Tibial nerve (tissue), 4 donors: ENCODE measurements around the gene GRPEL1.

ENCODE experiments used
- CTCF ChIP-seq, 5 experiments: fragments of 200-600 bp in 3 of 5; fragments of 450-650 bp in 2 of 5; sonication (generic) in 3 of 5; IDR thresholded peaks; one replicate each; pipeline ENCODE4 v1.5.1; 2016 to 2019; ENCODE audit warnings: antibody characterized with exemption in 5 of 5, mild to moderate bottlenecking in 3 of 5, moderate library complexity in 2 of 5
- EP300 ChIP-seq, 2 donors: sonication (generic); formaldehyde crosslinking; IDR thresholded peaks; one replicate each; pipeline ENCODE4 v1.6.1; 2017; ENCODE audit warnings: antibody characterized with exemption in 2 of 2, mild to moderate bottlenecking in 1 of 2
- POLR2A ChIP-seq, 2 donors: fragments of 450-650 bp; IDR thresholded peaks; one replicate each; pipeline ENCODE4 v1.6.1; 2017; ENCODE audit warnings: antibody characterized with exemption in 2 of 2, mild to moderate bottlenecking in 2 of 2, moderate library complexity in 2 of 2

- TF ChIP-seq POLR2A (IDR thresholded peaks at IDR 0.05) (no peak), CTCF (IDR thresholded peaks at IDR 0.05) (no peak), EP300 (IDR thresholded peaks at IDR 0.05) (no peak)
Observed at GRCh38 chr4:7031558-7032449, 36.1 kb downstream of the GRPEL1 start.
